Measurements from ENCODE around the gene YRDC.

GRCh38 chr1:37809942-37810341 lies 1.9 kb upstream of the YRDC start:
- TF ChIP-seq CTCF (IDR thresholded peaks at IDR 0.05) = no peak
- no peak for TF ChIP-seq POLR2A (IDR thresholded peaks at IDR 0.05)
- no peak for TF ChIP-seq POLR2AphosphoS5 (IDR thresholded peaks at IDR 0.05)
- no peak for TF ChIP-seq EP300 (IDR thresholded peaks at IDR 0.05)
